Measurements from ENCODE around the gene PC. TPM values are rescaled to one million over a fixed set of nuclear protein-coding genes. Genes with fewer than 3 reads are reported as not detected.

The PC gene
- total and polyA plus RNA-seq, 2 experiments from 2014 or later, result 47.4 to 78.1 TPM

GRCh38 chr11:66818231-66818955, 139.8 kb downstream of the PC start:
- peak; percentile 54 for DNase-seq (ENCODE audit: low spot score)
- no peak overlapping the region for H3K4me2 ChIP-seq
- 44% methylated on average over 3 of the region's 3 CpGs for WGBS (ENCODE audit: low lambda C conversion rate, missing lambda C conversion rate)

GRCh38 chr11:66815646-66816045, 142.5 kb downstream of the PC start:
- no peak for DNase-seq (ENCODE audit: low spot score)
- Histone ChIP-seq H3K9me3 (ENCODE audit: low read depth) (no peaks in the 10 kb centered on the region), H3K4me2 (no peak overlapping the region), H3K9me2 (replicated peaks; ENCODE audit: insufficient read depth) (no peaks in the 10 kb centered on the region), H4K20me1 (ENCODE audit: insufficient read depth, poor library complexity, severe bottlenecking) (no peaks in the 10 kb centered on the region), H3K27ac (no peak overlapping the region), H3K4me1 (ENCODE audit: insufficient read depth) (peaks cover 6% of the 10 kb centered on the region), H3K36me3 (replicated peaks; ENCODE audit: insufficient read depth, low read depth) (no peaks in the 10 kb centered on the region), H3K4me3 (no peak overlapping the region), H3K27me3 (no peaks in the 10 kb centered on the region), H2AFZ (no peak overlapping the region), H3K79me2 (no peaks in the 10 kb centered on the region)
- TF ChIP-seq EZH2phosphoT487 (IDR thresholded peaks at IDR 0.05; ENCODE audit: low read depth, severe bottlenecking, unreplicated experiment) (no peak), CTCF (IDR thresholded peaks at IDR 0.05; ENCODE audit: poor library complexity) (no peak), EZH2 (IDR thresholded peaks at IDR 0.05; ENCODE audit: borderline replicate concordance) (no peak)
- 20% methylated on average over 1 of the region's 1 CpG for WGBS (ENCODE audit: low lambda C conversion rate, missing lambda C conversion rate)

More at GRCh38 chr11:66818231-66818955, 139.8 kb downstream of the PC start:
- no peak for TF ChIP-seq CTCF (IDR thresholded peaks at IDR 0.05; ENCODE audit: poor library complexity)
- no peak for TF ChIP-seq EZH2 (IDR thresholded peaks at IDR 0.05; ENCODE audit: borderline replicate concordance)
- TF ChIP-seq EZH2phosphoT487 (IDR thresholded peaks at IDR 0.05; ENCODE audit: low read depth, severe bottlenecking, unreplicated experiment), result no peak
- peaks cover 6% of the 10 kb centered on the region for H3K4me1 ChIP-seq (ENCODE audit: insufficient read depth)
- peak overlapping the region; percentile 42 for H3K27ac ChIP-seq
- H2AFZ ChIP-seq, result no peak overlapping the region
- H3K9me3 ChIP-seq (ENCODE audit: low read depth), result no peaks in the 10 kb centered on the region
- no peaks in the 10 kb centered on the region for H3K79me2 ChIP-seq
- H3K9me2 ChIP-seq (replicated peaks; ENCODE audit: insufficient read depth), result no peaks in the 10 kb centered on the region
- H4K20me1 ChIP-seq (ENCODE audit: insufficient read depth, poor library complexity, severe bottlenecking), result no peaks in the 10 kb centered on the region
- H3K4me3 ChIP-seq, result no peak overlapping the region
- no peaks in the 10 kb centered on the region for H3K36me3 ChIP-seq (replicated peaks; ENCODE audit: insufficient read depth, low read depth)
- no peaks in the 10 kb centered on the region for H3K27me3 ChIP-seq

- Histone ChIP-seq H3K27ac (no peak overlapping the region), H3K4me1 (ENCODE audit: insufficient read depth) (no peaks in the 10 kb centered on the region), H3K9me2 (replicated peaks; ENCODE audit: insufficient read depth) (no peaks in the 10 kb centered on the region), H4K20me1 (ENCODE audit: insufficient read depth, poor library complexity, severe bottlenecking) (no peaks in the 10 kb centered on the region), H3K4me2 (no peak overlapping the region), H2AFZ (no peak overlapping the region), H3K36me3 (replicated peaks; ENCODE audit: insufficient read depth, low read depth) (no peaks in the 10 kb centered on the region), H3K79me2 (no peaks in the 10 kb centered on the region), H3K4me3 (no peak overlapping the region), H3K27me3 (no peaks in the 10 kb centered on the region), H3K9me3 (ENCODE audit: low read depth) (no peaks in the 10 kb centered on the region)
- 81% methylated on average over 5 of the region's 5 CpGs for WGBS (ENCODE audit: low lambda C conversion rate, missing lambda C conversion rate)
- TF ChIP-seq EZH2phosphoT487 (IDR thresholded peaks at IDR 0.05; ENCODE audit: low read depth, severe bottlenecking, unreplicated experiment) (no peak), CTCF (IDR thresholded peaks at IDR 0.05; ENCODE audit: poor library complexity) (no peak), EZH2 (IDR thresholded peaks at IDR 0.05; ENCODE audit: borderline replicate concordance) (no peak)
- DNase-seq (ENCODE audit: low spot score), result no peak
These were observed 143.5 kb downstream of the PC start for GRCh38 chr11:66814678-66815077.

Measured in hepatocyte (in vitro differentiated cells).